GM18519 (cell line): Measurements from ENCODE around the gene NUP42.

ENCODE experiments used
- ATAC-seq: cut with Tn5 transposase; IDR thresholded peaks from one replicate; pipeline ENCODE4 v1.9.1; 2021; ENCODE audit warnings: mild to moderate bottlenecking, moderate library complexity; ENCODE audit not compliant: unreplicated experiment, low FRiP score

The NUP42 gene

GRCh38 chr7:23230641-23231101, 48.8 kb downstream of the NUP42 start:
- no peak for ATAC-seq

GRCh38 chr7:23232966-23233365, 51.1 kb downstream of the NUP42 start:
- ATAC-seq: no peak

- peak; percentile 95 for ATAC-seq
Measured at GRCh38 chr7:23234569-23235296, 52.9 kb downstream of the NUP42 start.

- no peak for ATAC-seq
Measured at GRCh38 chr7:23235813-23236221, 54.0 kb downstream of the NUP42 start.

- no peak for ATAC-seq
Measured at GRCh38 chr7:23237000-23237399, 55.2 kb downstream of the NUP42 start.

GRCh38 chr7:23238983-23239652, 57.3 kb downstream of the NUP42 start:
- ATAC-seq: no peak

GRCh38 chr7:23239698-23240097, 57.9 kb downstream of the NUP42 start:
- ATAC-seq: no peak

- no peak for ATAC-seq
Measured at GRCh38 chr7:23242321-23242720, 60.5 kb downstream of the NUP42 start.

GRCh38 chr7:23242935-23243334, 61.1 kb downstream of the NUP42 start:
- ATAC-seq: no peak

GRCh38 chr7:23246555-23246954, 64.7 kb downstream of the NUP42 start, which contains the start of gene GPNMB:
Gene GPNMB, plus strand, starts transcription at chr7:23246775. Its CDS starts 83 bp downstream, at chr7:23246858.
- ATAC-seq: no peak

GRCh38 chr7:23247046-23247602, 65.3 kb downstream of the NUP42 start:
- no peak for ATAC-seq

- no peak for ATAC-seq
Measured at GRCh38 chr7:23247603-23248335, 65.9 kb downstream of the NUP42 start.

- ATAC-seq: no peak
Measured at GRCh38 chr7:23249486-23249885, 67.6 kb downstream of the NUP42 start.
